Mesothelial cell of epicardium (in vitro differentiated cells): ENCODE measurements around the gene PRUNE2. TPM values are rescaled to one million over a fixed set of nuclear protein-coding genes. Genes with fewer than 3 reads are reported as not detected.

Experiments used
- DNase-seq, 2 experiments: peaks; one replicate each; pipeline ENCODE4 v3.0.0; 2021; ENCODE audit warnings: low spot score in 2 of 2; ENCODE audit not compliant: unreplicated experiment in 2 of 2
- H3K27ac Mint-ChIP-seq: 2 replicates; pipeline ENCODE4 v1.8.0; 2021; ENCODE audit warnings: mixed read lengths
- H3K27me3 Mint-ChIP-seq: 2 replicates; pipeline ENCODE4 v1.8.0; 2021; ENCODE audit warnings: low read depth, mixed read lengths
- H3K36me3 Mint-ChIP-seq: 2 replicates; pipeline ENCODE4 v1.8.0; 2021; ENCODE audit warnings: mixed read lengths
- H3K4me1 Mint-ChIP-seq: 2 replicates; pipeline ENCODE4 v1.8.0; 2021; ENCODE audit warnings: mixed read lengths
- H3K4me3 Mint-ChIP-seq: 2 replicates; pipeline ENCODE4 v1.8.0; 2021; ENCODE audit warnings: mild to moderate bottlenecking, moderate library complexity, mixed read lengths
- H3K9me3 Mint-ChIP-seq: 2 replicates; pipeline ENCODE4 v1.8.0; 2021; ENCODE audit warnings: mixed read lengths
- CTCF ChIP-seq: fragments of 200-600 bp; sonication (generic); IDR thresholded peaks from one replicate; pipeline ENCODE4 v1.5.0; 2021; ENCODE audit warnings: antibody characterized with exemption; ENCODE audit not compliant: unreplicated experiment
- total RNA-seq: library from RNA; stranded (reverse); gene quantifications from 3 replicates; pipeline ENCODE4 v1.2.1, GENCODE V29; 2021

PRUNE2 gene
- total RNA-seq, 1 donor from 2014 or later: 3.4 TPM

GRCh38 chr9:76730801-76731200 lies 175.1 kb downstream of the PRUNE2 start:
- TF ChIP-seq CTCF: no peak
- Mint-ChIP-seq H3K36me3 (no peaks in the 10 kb centered on the region), H3K4me1 (peaks cover 9% of the 10 kb centered on the region), H3K27ac (no peak overlapping the region), H3K4me3 (no peak overlapping the region), H3K27me3 (peaks cover 12% of the 10 kb centered on the region), H3K9me3 (no peaks in the 10 kb centered on the region)
- no peak for DNase-seq

- no peak for DNase-seq
- Mint-ChIP-seq H3K27me3 (peaks cover 13% of the 10 kb centered on the region), H3K4me1 (peaks cover 9% of the 10 kb centered on the region), H3K27ac (no peak overlapping the region), H3K9me3 (no peaks in the 10 kb centered on the region), H3K4me3 (no peak overlapping the region), H3K36me3 (no peaks in the 10 kb centered on the region)
- TF ChIP-seq CTCF: no peak
Observed at GRCh38 chr9:76729980-76730737, 175.8 kb downstream of the PRUNE2 start.

GRCh38 chr9:76729116-76729515 lies 176.8 kb downstream of the PRUNE2 start:
- Mint-ChIP-seq H3K36me3 (no peaks in the 10 kb centered on the region), H3K9me3 (no peaks in the 10 kb centered on the region), H3K27me3 (peaks cover 9% of the 10 kb centered on the region), H3K27ac (no peak overlapping the region), H3K4me1 (peaks cover 9% of the 10 kb centered on the region), H3K4me3 (no peak overlapping the region)
- DNase-seq: no peak
- no peak for TF ChIP-seq CTCF

GRCh38 chr9:76725885-76726284 lies 180.0 kb downstream of the PRUNE2 start:
- no peak overlapping the region for H3K4me3 Mint-ChIP-seq
- no peaks in the 10 kb centered on the region for H3K36me3 Mint-ChIP-seq
- H3K9me3 Mint-ChIP-seq: no peaks in the 10 kb centered on the region
- H3K27ac Mint-ChIP-seq: no peak overlapping the region
- no peak for DNase-seq
- peaks cover 14% of the 10 kb centered on the region for H3K27me3 Mint-ChIP-seq
- H3K4me1 Mint-ChIP-seq: peaks cover 2% of the 10 kb centered on the region
- no peak for TF ChIP-seq CTCF

- no peak for TF ChIP-seq CTCF
- H3K27me3 Mint-ChIP-seq: peaks cover 14% of the 10 kb centered on the region
- peaks cover 2% of the 10 kb centered on the region for H3K4me1 Mint-ChIP-seq
- H3K9me3 Mint-ChIP-seq: no peaks in the 10 kb centered on the region
- no peak for DNase-seq
- H3K36me3 Mint-ChIP-seq: no peaks in the 10 kb centered on the region
- H3K27ac Mint-ChIP-seq: no peak overlapping the region
- no peak overlapping the region for H3K4me3 Mint-ChIP-seq
Observed at GRCh38 chr9:76725011-76725546, 180.8 kb downstream of the PRUNE2 start.
